ENCODE measurements around the gene MMP12. TPM values are rescaled to one million over a fixed set of nuclear protein-coding genes. Genes with fewer than 3 reads are reported as not detected.
"Not testable (repeated sequence)": the region's sequence is repeated elsewhere in the genome, so short reads cannot be mapped to it uniquely, and the experiment has no call there.

The MMP12 gene
- total RNA-seq (2014; rRNA removed; shearing (Covaris generic)), result 0.05 TPM in 1 of 2 replicates, not detected in the other

GRCh38 chr11:102874852-102875251 is at the start of gene MMP12:
Gene MMP12 (minus strand): TSS chr11:102874982. CDS start chr11:102874937, 45 bp downstream.
- H3K9me3 ChIP-seq (replicated peaks), result no peaks in the 10 kb centered on the region
- H3K4me3 ChIP-seq, result no peak within 1 kb of the TSS
- no peak within 1 kb of the TSS for H3K27ac ChIP-seq
- H3K27me3 ChIP-seq (replicated peaks), result no peaks in the 10 kb centered on the region
- no peaks in the 10 kb centered on the region for H3K4me1 ChIP-seq (replicated peaks)
- DNase-seq (ENCODE audit: low read depth in 1 of 2, low spot score in 2 of 2), result no peak
- H3K36me3 ChIP-seq, result no peaks in the 10 kb centered on the region

GRCh38 chr11:102921587-102922220 is 46.9 kb upstream of the MMP12 start:
- Histone ChIP-seq H3K27me3 (replicated peaks) (no peaks in the 10 kb centered on the region), H3K9me3 (replicated peaks) (no peaks in the 10 kb centered on the region), H3K36me3 (no peaks in the 10 kb centered on the region), H3K27ac (no peak overlapping the region), H3K4me1 (replicated peaks) (no peaks in the 10 kb centered on the region), H3K4me3 (no peak overlapping the region)
- DNase-seq (ENCODE audit: low read depth in 1 of 2, low spot score in 2 of 2), result no peak

DNA sequence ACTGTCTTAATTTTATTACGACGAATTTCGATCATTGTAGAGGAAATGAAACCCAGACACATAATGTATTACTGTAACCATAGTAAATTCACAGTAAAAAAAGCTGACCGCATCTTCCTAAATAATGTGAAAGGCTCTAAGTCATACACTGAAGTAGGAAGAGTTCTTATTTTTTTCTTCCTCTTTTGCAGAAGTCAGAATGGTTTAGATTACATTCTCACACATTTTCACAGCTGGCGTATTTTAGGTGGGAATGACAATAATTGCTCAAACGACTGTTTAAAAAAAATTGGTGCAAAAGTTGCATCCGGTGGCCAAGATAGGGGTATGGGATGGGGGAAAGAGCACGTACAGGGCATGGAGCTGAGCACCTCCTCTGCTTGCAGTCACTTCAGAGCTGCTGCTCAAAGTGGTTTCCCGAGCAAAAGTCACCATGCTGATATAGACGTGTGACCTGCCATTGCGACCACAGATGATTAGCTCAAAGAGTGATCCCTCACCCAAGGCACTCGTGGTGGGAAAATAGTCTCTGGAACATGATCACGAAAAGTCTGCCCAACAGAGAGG is 45.4 kb upstream of the MMP12 start:
- DNase-seq (ENCODE audit: low read depth in 1 of 2, low spot score in 2 of 2), result no peak
- no peaks in the 10 kb centered on the region for H3K27me3 ChIP-seq (replicated peaks)
- no peaks in the 10 kb centered on the region for H3K4me1 ChIP-seq (replicated peaks)
- H3K36me3 ChIP-seq, result no peaks in the 10 kb centered on the region
- no peak overlapping the region for H3K27ac ChIP-seq
- H3K4me3 ChIP-seq, result no peak overlapping the region
- no peaks in the 10 kb centered on the region for H3K9me3 ChIP-seq (replicated peaks)

- Histone ChIP-seq H3K9me3 (replicated peaks) (no peaks in the 10 kb centered on the region), H3K27me3 (replicated peaks) (no peaks in the 10 kb centered on the region), H3K27ac (no peak overlapping the region), H3K36me3 (no peaks in the 10 kb centered on the region), H3K4me1 (replicated peaks) (no peaks in the 10 kb centered on the region), H3K4me3 (no peak overlapping the region)
- DNase-seq (ENCODE audit: low read depth in 1 of 2, low spot score in 2 of 2), result no peak
These were observed 40.2 kb upstream of the MMP12 start for GRCh38 chr11:102915044-102915375.

DNA sequence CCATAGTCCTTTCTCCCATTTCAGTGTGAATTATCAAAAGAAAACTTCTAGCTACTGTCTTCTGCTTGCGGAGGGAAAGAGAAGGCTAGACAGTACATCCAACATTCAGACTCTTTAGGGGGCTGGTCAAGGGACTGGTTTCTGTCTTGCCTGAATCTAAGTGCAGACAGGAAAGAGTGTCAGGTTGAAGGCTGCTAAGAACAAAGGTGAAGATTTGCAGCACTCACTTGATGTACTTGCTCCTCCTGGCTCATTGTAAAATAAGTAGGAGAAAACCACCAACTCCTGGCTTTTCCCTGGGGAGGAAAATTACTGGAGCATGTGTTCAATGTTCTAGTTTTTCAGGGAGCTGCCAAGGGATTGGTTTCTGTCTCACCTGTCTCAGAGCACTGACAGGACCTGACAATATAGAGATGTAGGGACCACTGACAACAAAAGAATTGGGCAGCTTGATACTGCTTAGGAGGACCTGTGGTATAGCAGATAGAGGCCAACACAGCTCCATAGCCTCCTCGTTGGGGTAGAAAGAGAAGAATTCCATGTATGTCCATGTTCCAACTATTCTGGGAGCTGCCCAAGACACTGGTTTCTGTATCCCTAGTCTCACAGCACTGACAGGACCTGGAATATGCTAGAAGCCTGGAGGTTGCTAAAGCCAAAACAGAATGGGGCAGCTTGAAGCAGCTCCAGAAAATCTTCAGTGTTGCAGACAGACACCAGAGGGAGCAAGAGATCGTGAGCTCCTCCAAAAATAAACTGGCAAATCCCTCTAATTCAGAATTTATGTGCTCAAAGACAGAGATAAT is 39.7 kb upstream of the MMP12 start:
- DNase-seq (ENCODE audit: low read depth in 1 of 2, low spot score in 2 of 2), result peak in 1 of 2 experiments; percentile 2
- H3K4me3 ChIP-seq, result no peak overlapping the region
- H3K4me1 ChIP-seq (replicated peaks), result no peaks in the 10 kb centered on the region

GRCh38 chr11:102912482-102912830 is 37.7 kb upstream of the MMP12 start:
- Histone ChIP-seq H3K27ac (no peak overlapping the region), H3K9me3 (replicated peaks) (no peaks in the 10 kb centered on the region), H3K36me3 (no peaks in the 10 kb centered on the region), H3K4me1 (replicated peaks) (no peaks in the 10 kb centered on the region), H3K4me3 (no peak overlapping the region), H3K27me3 (replicated peaks) (no peaks in the 10 kb centered on the region)
- no peak for DNase-seq (ENCODE audit: low read depth in 1 of 2, low spot score in 2 of 2)

More for the DNA sequence above, 39.7 kb upstream of the MMP12 start:
- H3K36me3 ChIP-seq, result no peaks in the 10 kb centered on the region
- H3K27ac ChIP-seq, result no peak overlapping the region
- no peaks in the 10 kb centered on the region for H3K9me3 ChIP-seq (replicated peaks)
- no peaks in the 10 kb centered on the region for H3K27me3 ChIP-seq (replicated peaks)

GRCh38 chr11:102911758-102912481 is 37.1 kb upstream of the MMP12 start:
- Histone ChIP-seq H3K27ac (no peak overlapping the region), H3K4me1 (replicated peaks) (no peaks in the 10 kb centered on the region), H3K27me3 (replicated peaks) (no peaks in the 10 kb centered on the region), H3K4me3 (no peak overlapping the region), H3K36me3 (no peaks in the 10 kb centered on the region), H3K9me3 (replicated peaks) (no peaks in the 10 kb centered on the region)
- DNase-seq (ENCODE audit: low read depth in 1 of 2, low spot score in 2 of 2), result no peak

GRCh38 chr11:102905848-102906247 is 31.1 kb upstream of the MMP12 start:
- peak in 1 of 2 experiments; percentile 42 for DNase-seq (ENCODE audit: low read depth in 1 of 2, low spot score in 2 of 2)
- H3K27me3 ChIP-seq (replicated peaks); H3K4me3 ChIP-seq; H3K27ac ChIP-seq; H3K9me3 ChIP-seq (replicated peaks); H3K4me1 ChIP-seq (replicated peaks); H3K36me3 ChIP-seq: not testable (repeated sequence)

GRCh38 chr11:102903895-102904294 is 29.1 kb upstream of the MMP12 start:
- H3K27me3 ChIP-seq (replicated peaks); H3K9me3 ChIP-seq (replicated peaks); DNase-seq (ENCODE audit: low read depth in 1 of 2, low spot score in 2 of 2); H3K27ac ChIP-seq; H3K4me3 ChIP-seq; H3K36me3 ChIP-seq; H3K4me1 ChIP-seq (replicated peaks): not testable (repeated sequence)

DNA sequence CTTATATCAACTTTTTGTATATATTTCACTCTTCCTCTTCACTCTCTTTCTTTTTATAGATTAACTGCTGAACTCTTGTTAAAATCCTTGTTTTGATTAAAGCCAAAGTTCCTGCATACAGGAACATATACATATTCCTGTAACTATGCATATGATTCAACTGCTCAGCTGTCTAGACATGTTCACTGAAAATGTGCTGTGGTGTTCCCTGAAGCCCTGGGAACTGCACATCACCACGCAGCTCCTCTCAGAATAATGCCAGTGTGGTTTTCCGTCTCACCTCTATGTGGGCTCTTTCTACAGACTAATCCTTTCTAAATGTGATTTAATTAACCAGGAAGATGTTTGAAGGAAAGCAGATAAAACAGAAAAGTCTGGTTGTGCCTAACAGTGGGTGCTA is 25.6 kb upstream of the MMP12 start:
- no peak overlapping the region for H3K4me3 ChIP-seq
- H3K27ac ChIP-seq, result no peak overlapping the region
- H3K9me3 ChIP-seq (replicated peaks), result no peaks in the 10 kb centered on the region
- no peak for DNase-seq (ENCODE audit: low read depth in 1 of 2, low spot score in 2 of 2)
- H3K27me3 ChIP-seq (replicated peaks), result no peaks in the 10 kb centered on the region
- H3K4me1 ChIP-seq (replicated peaks), result no peaks in the 10 kb centered on the region; the same call in 1 of the 2 replicates
- no peaks in the 10 kb centered on the region for H3K36me3 ChIP-seq

GRCh38 chr11:102891736-102892135 is 17.0 kb upstream of the MMP12 start:
- DNase-seq (ENCODE audit: low read depth in 1 of 2, low spot score in 2 of 2), result no peak
- Histone ChIP-seq H3K36me3 (no peaks in the 10 kb centered on the region), H3K4me3 (no peak overlapping the region), H3K27me3 (replicated peaks) (no peaks in the 10 kb centered on the region), H3K9me3 (replicated peaks) (no peaks in the 10 kb centered on the region), H3K27ac (no peak overlapping the region), H3K4me1 (replicated peaks) (no peaks in the 10 kb centered on the region)

DNA sequence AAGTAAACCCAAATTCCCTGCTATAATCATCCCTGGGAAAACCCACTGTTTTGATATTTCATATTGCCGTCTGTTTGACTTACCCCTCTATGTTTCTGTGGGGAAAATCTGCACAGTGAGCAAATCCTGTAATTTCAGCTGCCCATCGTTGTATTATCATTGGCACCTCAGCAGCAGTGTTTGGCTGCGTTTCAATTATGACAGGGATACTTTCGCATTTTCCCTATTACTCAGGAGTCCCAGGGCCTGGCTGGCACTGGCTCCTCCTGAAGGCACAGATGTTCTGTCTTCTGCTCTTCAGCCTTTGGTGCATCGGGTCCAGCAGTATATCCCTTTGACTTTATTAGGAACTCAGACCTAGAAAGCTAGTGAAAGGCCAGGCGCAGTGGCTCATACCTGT is 12.2 kb upstream of the MMP12 start:
- Histone ChIP-seq H3K9me3 (replicated peaks) (no peaks in the 10 kb centered on the region), H3K27me3 (replicated peaks) (no peaks in the 10 kb centered on the region), H3K36me3 (no peaks in the 10 kb centered on the region), H3K4me1 (replicated peaks) (no peaks in the 10 kb centered on the region), H3K4me3 (no peak overlapping the region), H3K27ac (no peak overlapping the region)
- no peak for DNase-seq (ENCODE audit: low read depth in 1 of 2, low spot score in 2 of 2)

GRCh38 chr11:102883141-102883540 is 8.4 kb upstream of the MMP12 start:
- Histone ChIP-seq H3K4me3 (no peak overlapping the region), H3K27me3 (replicated peaks) (no peaks in the 10 kb centered on the region), H3K9me3 (replicated peaks) (no peaks in the 10 kb centered on the region), H3K36me3 (no peaks in the 10 kb centered on the region), H3K4me1 (replicated peaks) (no peaks in the 10 kb centered on the region), H3K27ac (no peak overlapping the region)
- no peak for DNase-seq (ENCODE audit: low read depth in 1 of 2, low spot score in 2 of 2)
